Upper lobe of right lung (tissue), 1 donor: Measurements from ENCODE around the gene GREB1L. TPM values are rescaled to one million over a fixed set of nuclear protein-coding genes. Genes with fewer than 3 reads are reported as not detected.

ENCODE experiments used
- ATAC-seq: fragments of 200-7000 bp; cut with Tn5 transposase; one replicate; pipeline ENCODE4 v1.9.1; 2020; ENCODE audit warnings: mild to moderate bottlenecking, moderate library complexity
- DNase-seq: peaks from one replicate; pipeline ENCODE4 v3.0.0-alpha.2; 2020
- H3K27ac ChIP-seq: fragments of 200-600 bp; one replicate; pipeline ENCODE4 v1.8.0; 2022
- H3K27me3 ChIP-seq: fragments of 200-600 bp; one replicate; pipeline ENCODE4 v1.8.0; 2022; ENCODE audit warnings: mild to moderate bottlenecking
- H3K36me3 ChIP-seq: fragments of 200-600 bp; one replicate; pipeline ENCODE4 v1.8.0; 2022
- H3K4me1 ChIP-seq: fragments of 200-600 bp; one replicate; pipeline ENCODE4 v1.8.0; 2022
- H3K4me3 ChIP-seq: fragments of 200-600 bp; one replicate; pipeline ENCODE4 v1.8.0; 2022; ENCODE audit warnings: mild to moderate bottlenecking
- H3K9me3 ChIP-seq: fragments of 200-600 bp; one replicate; pipeline ENCODE4 v1.8.0; 2022
- CTCF ChIP-seq: fragments of 200-600 bp; IDR thresholded peaks from one replicate; pipeline ENCODE4 v1.8.0; 2022; ENCODE audit warnings: antibody characterized with exemption
- intact Hi-C: fragments of 100-400 bp; cut with DNase I; formaldehyde crosslinking; loops from one replicate; pipeline ENCODE4 v1.11.0; 2022
- total RNA-seq: library from RNA; stranded (reverse); fragmentation: NEBNext Ultra II Directional; extraction: Animal tissue kit (Norgen Biotek cat#: 25700); gene quantifications from one replicate; pipeline ENCODE4 v1.2.1, GENCODE V29; 2021
- donor health status: DM: no; HTN: yes; CAD: no; lungs with severe emphysema.

The GREB1L gene
- total RNA-seq, 1 donor from 2014 or later, result 1.2 TPM

GRCh38 chr18:21335927-21336488 is 94.0 kb downstream of the GREB1L start:
- Histone ChIP-seq H3K27me3 (no peaks in the 10 kb centered on the region), H3K36me3 (no peaks in the 10 kb centered on the region), H3K4me1 (no peaks in the 10 kb centered on the region), H3K27ac (no peak overlapping the region), H3K4me3 (no peak overlapping the region), H3K9me3 (no peaks in the 10 kb centered on the region)
- intact Hi-C loops, result no loop called here
- ATAC-seq (no peak), DNase-seq (no peak)
- no peak for TF ChIP-seq CTCF

GRCh38 chr18:21336846-21337245 is 94.8 kb downstream of the GREB1L start:
- H3K9me3 ChIP-seq, result no peaks in the 10 kb centered on the region
- H3K4me1 ChIP-seq, result no peaks in the 10 kb centered on the region
- no peaks in the 10 kb centered on the region for H3K36me3 ChIP-seq
- no peak for TF ChIP-seq CTCF
- no peak overlapping the region for H3K27ac ChIP-seq
- H3K4me3 ChIP-seq, result no peak overlapping the region
- no peaks in the 10 kb centered on the region for H3K27me3 ChIP-seq
- no peak for ATAC-seq
- no peak for DNase-seq
- intact Hi-C loops, result no loop called here

- TF ChIP-seq CTCF, result no peak
- no peaks in the 10 kb centered on the region for H3K9me3 ChIP-seq
- intact Hi-C loops, result no loop called here
- ATAC-seq (no peak), DNase-seq (no peak)
- no peak overlapping the region for H3K27ac ChIP-seq
- no peak overlapping the region for H3K4me3 ChIP-seq
- no peaks in the 10 kb centered on the region for H3K27me3 ChIP-seq
- no peaks in the 10 kb centered on the region for H3K4me1 ChIP-seq
- H3K36me3 ChIP-seq, result no peaks in the 10 kb centered on the region
Observed at GRCh38 chr18:21341141-21341540, 99.1 kb downstream of the GREB1L start.

- no peak for TF ChIP-seq CTCF
- H3K27ac ChIP-seq, result no peak overlapping the region
- no peak for ATAC-seq
- H3K36me3 ChIP-seq, result no peaks in the 10 kb centered on the region
- intact Hi-C loops, result no loop called here
- H3K4me3 ChIP-seq, result no peak overlapping the region
- H3K4me1 ChIP-seq, result no peaks in the 10 kb centered on the region
- no peak for DNase-seq
- no peaks in the 10 kb centered on the region for H3K27me3 ChIP-seq
- H3K9me3 ChIP-seq, result no peaks in the 10 kb centered on the region
Observed at GRCh38 chr18:21342372-21342771, 100.3 kb downstream of the GREB1L start.

- no peaks in the 10 kb centered on the region for H3K9me3 ChIP-seq
- no peak overlapping the region for H3K27ac ChIP-seq
- no peaks in the 10 kb centered on the region for H3K27me3 ChIP-seq
- H3K4me1 ChIP-seq, result no peaks in the 10 kb centered on the region
- H3K4me3 ChIP-seq, result no peak overlapping the region
- no peak for TF ChIP-seq CTCF
- H3K36me3 ChIP-seq, result no peaks in the 10 kb centered on the region
- ATAC-seq (no peak), DNase-seq (no peak)
- intact Hi-C loops, result no loop called here
Observed at GRCh38 chr18:21344860-21345259, 102.8 kb downstream of the GREB1L start.

GRCh38 chr18:21345840-21346239 is 103.8 kb downstream of the GREB1L start:
- no peak for TF ChIP-seq CTCF
- Histone ChIP-seq H3K4me1 (no peaks in the 10 kb centered on the region), H3K4me3 (no peak overlapping the region), H3K9me3 (no peaks in the 10 kb centered on the region), H3K27ac (no peak overlapping the region), H3K36me3 (no peaks in the 10 kb centered on the region), H3K27me3 (no peaks in the 10 kb centered on the region)
- intact Hi-C loops, result no loop called here
- ATAC-seq (no peak), DNase-seq (no peak)
